Measurements from ENCODE around the gene PROM2. TPM values are rescaled to one million over a fixed set of nuclear protein-coding genes. Genes with fewer than 3 reads are reported as not detected.
"Not testable (repeated sequence)": the region's sequence is repeated elsewhere in the genome, so short reads cannot be mapped to it uniquely, and the experiment has no call there.

Gene PROM2
- total and polyA plus RNA-seq, 4 donors = 0.99 to 5.9 (median 2.1) TPM

- not testable (repeated sequence) for H3K36me3 ChIP-seq (ENCODE audit: control insufficient read depth, insufficient read depth, low read length); H3K4me3 ChIP-seq (ENCODE audit: low read depth, low read length); H3K4me1 ChIP-seq (ENCODE audit: control insufficient read depth, insufficient read depth, low read length); DNase-seq (ENCODE audit: low read depth in 4 of 6, low spot score in 6 of 6); H3K27ac ChIP-seq (ENCODE audit: low read depth, low read length); H3K27me3 ChIP-seq (ENCODE audit: control insufficient read depth, insufficient read depth, low read length)
- WGBS (ENCODE audit: insufficient coverage) = no CpG with 5 or more reads among the region's 1 CpG
- peaks cover 11% of the 10 kb centered on the region for H3K9me3 ChIP-seq (ENCODE audit: control insufficient read depth, insufficient read depth, low read length)
Observed at GRCh38 chr2:95242084-95242483, 32.2 kb upstream of the PROM2 start.

- WGBS (ENCODE audit: insufficient coverage) = 79% methylated on average over 1 of the region's 2 CpGs
- Histone ChIP-seq H3K27me3 (ENCODE audit: control insufficient read depth, insufficient read depth, low read length) (no peaks in the 10 kb centered on the region), H3K9me3 (ENCODE audit: control insufficient read depth, insufficient read depth, low read length) (no peaks in the 10 kb centered on the region), H3K27ac (ENCODE audit: low read depth, low read length) (no peak overlapping the region), H3K4me1 (ENCODE audit: control insufficient read depth, insufficient read depth, low read length) (no peaks in the 10 kb centered on the region), H3K36me3 (ENCODE audit: control insufficient read depth, insufficient read depth, low read length) (no peaks in the 10 kb centered on the region), H3K4me3 (ENCODE audit: low read depth, low read length) (no peak overlapping the region)
- no peak for DNase-seq (ENCODE audit: low read depth in 4 of 6, low spot score in 6 of 6)
Observed at GRCh38 chr2:95258271-95258670, 16.0 kb upstream of the PROM2 start.

DNA sequence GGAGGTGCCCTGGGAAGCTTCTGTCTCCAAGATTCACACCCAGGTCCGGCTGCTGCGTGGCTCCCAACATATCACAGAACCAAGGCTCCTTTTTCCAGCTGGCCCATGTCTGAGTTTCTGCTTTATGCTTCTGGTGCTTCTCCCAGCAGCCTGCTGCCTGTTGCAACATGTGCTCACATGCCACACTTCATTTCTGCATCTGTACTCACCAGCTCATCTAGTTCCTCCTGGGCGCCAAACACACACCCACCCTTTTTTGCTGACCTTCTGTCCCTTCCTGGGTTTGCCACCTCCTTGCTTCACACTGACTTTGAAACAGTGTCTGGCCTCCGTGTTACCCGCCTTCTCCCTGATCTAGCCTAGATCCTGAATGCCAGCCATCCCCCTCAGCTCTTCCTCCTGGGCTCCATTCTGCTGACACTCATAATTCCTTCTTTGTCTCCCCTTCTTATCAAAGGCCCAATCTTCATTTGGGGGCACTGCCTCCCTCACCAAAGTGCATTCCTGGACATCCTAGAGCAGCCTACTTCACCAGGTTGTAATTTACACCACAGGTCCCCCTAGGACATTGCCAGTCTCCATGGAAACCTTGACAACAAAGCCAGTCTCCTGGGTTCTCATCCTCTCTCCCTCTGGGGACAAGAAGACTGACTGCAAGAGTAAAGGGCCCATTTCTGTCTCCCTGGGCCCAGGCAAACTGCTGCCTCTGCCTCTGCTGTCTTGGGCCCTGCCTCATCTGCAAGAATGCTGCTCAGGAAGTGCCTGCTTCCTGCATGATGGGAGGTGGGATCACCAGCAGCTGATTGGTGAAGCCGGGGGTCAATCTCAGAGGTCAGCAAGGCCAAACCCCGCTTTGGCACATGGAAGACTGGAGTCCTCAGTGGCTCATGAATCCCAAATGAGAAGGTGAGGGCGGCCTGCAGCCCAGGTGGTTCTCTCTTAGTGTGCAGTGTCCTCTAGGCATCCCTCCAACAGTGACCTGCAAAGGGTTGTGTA lies 13.9 kb upstream of the PROM2 start:
- Histone ChIP-seq H3K4me1 (ENCODE audit: control insufficient read depth, insufficient read depth, low read length) (peaks cover 8% of the 10 kb centered on the region), H3K27ac (ENCODE audit: low read depth, low read length) (no peak overlapping the region), H3K4me3 (ENCODE audit: low read depth, low read length) (no peak overlapping the region), H3K9me3 (ENCODE audit: control insufficient read depth, insufficient read depth, low read length) (no peaks in the 10 kb centered on the region), H3K36me3 (ENCODE audit: control insufficient read depth, insufficient read depth, low read length) (no peaks in the 10 kb centered on the region), H3K27me3 (ENCODE audit: control insufficient read depth, insufficient read depth, low read length) (no peaks in the 10 kb centered on the region)
- no peak for DNase-seq (ENCODE audit: low read depth in 4 of 6, low spot score in 6 of 6)
- WGBS (ENCODE audit: insufficient coverage) = 84% methylated on average over 8 of the region's 8 CpGs

DNA sequence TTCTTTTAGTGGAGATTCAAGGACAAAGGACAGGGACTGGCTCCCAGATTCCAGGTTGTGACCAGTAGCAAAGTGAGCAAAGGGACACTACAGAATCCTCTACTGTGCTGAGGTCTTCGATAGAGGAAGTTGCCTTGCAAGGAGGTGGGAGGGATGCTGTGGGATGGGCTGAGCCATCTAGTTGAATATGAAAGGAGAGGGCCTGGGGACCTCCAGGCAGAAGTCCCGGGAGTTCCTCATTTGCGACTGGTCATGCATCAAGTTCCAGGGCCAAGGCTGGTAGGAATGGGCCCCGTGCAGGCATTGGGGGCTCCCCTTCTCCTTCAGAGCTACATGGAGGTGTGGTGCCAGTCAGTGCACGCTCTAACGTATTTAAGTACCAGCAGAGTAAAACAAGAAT lies 12.6 kb upstream of the PROM2 start:
- H3K9me3 ChIP-seq (ENCODE audit: control insufficient read depth, insufficient read depth, low read length) = no peaks in the 10 kb centered on the region
- H3K4me1 ChIP-seq (ENCODE audit: control insufficient read depth, insufficient read depth, low read length) = peaks cover 9% of the 10 kb centered on the region
- H3K4me3 ChIP-seq (ENCODE audit: low read depth, low read length) = no peak overlapping the region
- DNase-seq (ENCODE audit: low read depth in 4 of 6, low spot score in 6 of 6) = no peak
- WGBS (ENCODE audit: insufficient coverage) = 43% methylated on average over 4 of the region's 6 CpGs
- H3K27me3 ChIP-seq (ENCODE audit: control insufficient read depth, insufficient read depth, low read length) = no peaks in the 10 kb centered on the region
- no peaks in the 10 kb centered on the region for H3K36me3 ChIP-seq (ENCODE audit: control insufficient read depth, insufficient read depth, low read length)
- no peak overlapping the region for H3K27ac ChIP-seq (ENCODE audit: low read depth, low read length)

DNA sequence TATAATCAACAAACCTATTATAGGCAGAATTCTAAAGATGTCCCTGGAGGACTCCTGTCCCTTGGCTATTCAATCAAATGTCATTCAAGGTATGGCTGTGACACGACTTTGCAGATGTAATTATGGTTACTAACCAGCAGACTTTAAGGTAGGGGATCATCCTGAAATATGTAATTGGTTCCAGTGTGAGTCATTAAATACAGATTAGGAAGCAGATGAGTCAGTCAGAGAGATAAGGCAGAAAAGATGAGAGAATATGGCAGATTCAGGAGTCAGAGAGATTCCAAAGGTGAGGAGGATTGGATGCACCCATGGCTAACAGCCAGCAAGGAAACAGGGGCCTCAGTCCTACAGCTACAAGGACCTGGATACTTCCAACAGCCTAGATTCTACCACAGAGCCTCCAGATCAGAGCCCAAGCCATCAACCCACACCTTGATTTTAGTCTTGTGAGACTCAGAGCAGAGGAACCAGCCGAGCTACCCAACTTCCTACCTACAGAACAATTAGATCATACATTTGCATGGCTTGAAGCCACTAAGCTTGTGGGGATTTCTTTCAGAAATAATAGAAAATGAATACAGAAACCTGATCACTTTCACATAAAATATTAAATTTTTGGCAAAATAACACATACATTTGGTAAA lies 11.2 kb upstream of the PROM2 start:
- peaks cover 16% of the 10 kb centered on the region for H3K4me1 ChIP-seq (ENCODE audit: control insufficient read depth, insufficient read depth, low read length)
- no peaks in the 10 kb centered on the region for H3K9me3 ChIP-seq (ENCODE audit: control insufficient read depth, insufficient read depth, low read length)
- no peak overlapping the region for H3K4me3 ChIP-seq (ENCODE audit: low read depth, low read length)
- 63% methylated on average over 1 of the region's 2 CpGs for WGBS (ENCODE audit: insufficient coverage)
- no peak for DNase-seq (ENCODE audit: low read depth in 4 of 6, low spot score in 6 of 6)
- no peaks in the 10 kb centered on the region for H3K36me3 ChIP-seq (ENCODE audit: control insufficient read depth, insufficient read depth, low read length)
- H3K27ac ChIP-seq (ENCODE audit: low read depth, low read length) = no peak overlapping the region
- H3K27me3 ChIP-seq (ENCODE audit: control insufficient read depth, insufficient read depth, low read length) = no peaks in the 10 kb centered on the region

- Histone ChIP-seq H3K4me1 (ENCODE audit: control insufficient read depth, insufficient read depth, low read length) (peaks cover 23% of the 10 kb centered on the region), H3K36me3 (ENCODE audit: control insufficient read depth, insufficient read depth, low read length) (no peaks in the 10 kb centered on the region), H3K27me3 (ENCODE audit: control insufficient read depth, insufficient read depth, low read length) (no peaks in the 10 kb centered on the region), H3K27ac (ENCODE audit: low read depth, low read length) (no peak overlapping the region), H3K9me3 (ENCODE audit: control insufficient read depth, insufficient read depth, low read length) (no peaks in the 10 kb centered on the region), H3K4me3 (ENCODE audit: low read depth, low read length) (no peak overlapping the region)
- DNase-seq (ENCODE audit: low read depth in 4 of 6, low spot score in 6 of 6) = peak; percentile 19 to 75 (median 30)
- 36% methylated on average over 5 of the region's 6 CpGs for WGBS (ENCODE audit: insufficient coverage)
Observed at GRCh38 chr2:95264624-95265023, 9.6 kb upstream of the PROM2 start.

- H3K4me1 ChIP-seq (ENCODE audit: control insufficient read depth, insufficient read depth, low read length) = peaks cover 23% of the 10 kb centered on the region
- DNase-seq (ENCODE audit: low read depth in 4 of 6, low spot score in 6 of 6) = no peak
- H3K27me3 ChIP-seq (ENCODE audit: control insufficient read depth, insufficient read depth, low read length) = no peaks in the 10 kb centered on the region
- no peaks in the 10 kb centered on the region for H3K9me3 ChIP-seq (ENCODE audit: control insufficient read depth, insufficient read depth, low read length)
- H3K36me3 ChIP-seq (ENCODE audit: control insufficient read depth, insufficient read depth, low read length) = no peaks in the 10 kb centered on the region
- H3K27ac ChIP-seq (ENCODE audit: low read depth, low read length) = no peak overlapping the region
- WGBS (ENCODE audit: insufficient coverage) = 74% methylated on average over 2 of the region's 4 CpGs
- no peak overlapping the region for H3K4me3 ChIP-seq (ENCODE audit: low read depth, low read length)
Observed at GRCh38 chr2:95265182-95265581, 9.1 kb upstream of the PROM2 start.

- Histone ChIP-seq H3K27me3 (ENCODE audit: control insufficient read depth, insufficient read depth, low read length) (no peaks in the 10 kb centered on the region), H3K36me3 (ENCODE audit: control insufficient read depth, insufficient read depth, low read length) (no peaks in the 10 kb centered on the region), H3K9me3 (ENCODE audit: control insufficient read depth, insufficient read depth, low read length) (no peaks in the 10 kb centered on the region), H3K4me1 (ENCODE audit: control insufficient read depth, insufficient read depth, low read length) (peaks cover 23% of the 10 kb centered on the region), H3K27ac (ENCODE audit: low read depth, low read length) (no peak overlapping the region), H3K4me3 (ENCODE audit: low read depth, low read length) (no peak overlapping the region)
- DNase-seq (ENCODE audit: low read depth in 4 of 6, low spot score in 6 of 6) = no peak
- WGBS (ENCODE audit: insufficient coverage) = 89% methylated on average over 3 of the region's 10 CpGs
Observed at GRCh38 chr2:95266781-95267430, 7.3 kb upstream of the PROM2 start.

GRCh38 chr2:95267458-95268210 lies 6.6 kb upstream of the PROM2 start:
- no peak for DNase-seq (ENCODE audit: low read depth in 4 of 6, low spot score in 6 of 6)
- no peaks in the 10 kb centered on the region for H3K27me3 ChIP-seq (ENCODE audit: control insufficient read depth, insufficient read depth, low read length)
- H3K4me3 ChIP-seq (ENCODE audit: low read depth, low read length) = no peak overlapping the region
- H3K36me3 ChIP-seq (ENCODE audit: control insufficient read depth, insufficient read depth, low read length) = no peaks in the 10 kb centered on the region
- no peaks in the 10 kb centered on the region for H3K9me3 ChIP-seq (ENCODE audit: control insufficient read depth, insufficient read depth, low read length)
- WGBS (ENCODE audit: insufficient coverage) = 81% methylated on average over 10 of the region's 11 CpGs
- H3K4me1 ChIP-seq (ENCODE audit: control insufficient read depth, insufficient read depth, low read length) = peaks cover 23% of the 10 kb centered on the region
- no peak overlapping the region for H3K27ac ChIP-seq (ENCODE audit: low read depth, low read length)

Data from spinal cord (tissue), 10 donors.